GM19438 (cell line): ENCODE data around the gene EGR4.

ENCODE experiments used
- ATAC-seq: cut with Tn5 transposase; IDR thresholded peaks from one replicate; pipeline ENCODE4 v1.9.1; 2021; ENCODE audit warnings: low read depth; ENCODE audit not compliant: unreplicated experiment

Gene EGR4

GRCh38 chr2:73291093-73291460, 2.3 kb downstream of the EGR4 start:
- no peak for ATAC-seq

- ATAC-seq: no peak
Measured at GRCh38 chr2:73290049-73290839, 3.1 kb downstream of the EGR4 start.

GRCh38 chr2:73289304-73289703, 4.0 kb downstream of the EGR4 start:
- ATAC-seq: no peak

GRCh38 chr2:73286134-73286655, 7.2 kb downstream of the EGR4 start:
- ATAC-seq: no peak

- peak; percentile 57 for ATAC-seq
Measured at GRCh38 chr2:73285159-73285739, 8.1 kb downstream of the EGR4 start.

GRCh38 chr2:73284296-73285158, 8.8 kb downstream of the EGR4 start, which contains the start of gene FBXO41:
Gene FBXO41 (minus strand): TSS chr2:73284478. CDS start chr2:73269630, 14,848 bp downstream.
- peak; percentile 68 for ATAC-seq

- ATAC-seq: peak; percentile 12
Measured at GRCh38 chr2:73283545-73284295, 9.6 kb downstream of the EGR4 start.

GRCh38 chr2:73282924-73283544, 10.3 kb downstream of the EGR4 start:
- ATAC-seq: no peak

GRCh38 chr2:73281244-73281643, 12.1 kb downstream of the EGR4 start:
- ATAC-seq: no peak

- no peak for ATAC-seq
Measured at GRCh38 chr2:73279852-73280251, 13.5 kb downstream of the EGR4 start.

GRCh38 chr2:73272270-73272669, 21.1 kb downstream of the EGR4 start:
- ATAC-seq: no peak

GRCh38 chr2:73269686-73270465, 23.5 kb downstream of the EGR4 start:
- ATAC-seq: no peak

- peak; percentile 73 for ATAC-seq
Measured at GRCh38 chr2:73268830-73269685, 24.3 kb downstream of the EGR4 start.

GRCh38 chr2:73268366-73268829, 24.9 kb downstream of the EGR4 start:
- no peak for ATAC-seq

GRCh38 chr2:73267008-73267407, 26.3 kb downstream of the EGR4 start:
- ATAC-seq: no peak

GRCh38 chr2:73266061-73266901, 27.1 kb downstream of the EGR4 start:
- ATAC-seq: no peak
